HepG2 (cell line): ENCODE results near the gene GRIN3B. TPM values are rescaled to one million over a fixed set of nuclear protein-coding genes. Genes with fewer than 3 reads are reported as not detected.
A peak's percentile ranks its signal among the peaks of the same experiment; 100 is the strongest.

Source experiments
- ARNTL ChIP-seq: sonication (generic); formaldehyde crosslinking; IDR thresholded peaks from 2 replicates; pipeline ENCODE4 v1.4.0; 2020; ENCODE audit warnings: mild to moderate bottlenecking, missing genetic modification reagents
- ATF3 ChIP-seq: sonication (generic); formaldehyde crosslinking; IDR thresholded peaks from 2 replicates; pipeline ENCODE4 v1.4.0; 2020; ENCODE audit warnings: missing genetic modification reagents
- KLF16 ChIP-seq, 2 experiments: sonication (generic) in 1 of 2; formaldehyde crosslinking in 1 of 2; IDR thresholded peaks; 2 replicates each; pipeline versions ENCODE4 v1.6.1 to v1.8.0; 2016 to 2023; ENCODE audit warnings: missing genetic modification reagents in 2 of 2, missing compliant biosample characterization in 1 of 2
- MAX ChIP-seq: IDR thresholded peaks from 2 replicates; pipeline ENCODE4 v1.6.1; 2012; ENCODE audit warnings: inconsistent platforms
- MED1 ChIP-seq: sonication (generic); formaldehyde crosslinking; IDR thresholded peaks from 2 replicates; pipeline ENCODE4 v1.4.0; 2020; ENCODE audit warnings: missing genetic modification reagents
- MLX ChIP-seq: IDR thresholded peaks from 2 replicates; pipeline ENCODE4 v1.6.1; 2016
- MYPOP ChIP-seq: sonication (generic); formaldehyde crosslinking; IDR thresholded peaks from 2 replicates; pipeline ENCODE4 v1.8.1; 2023; ENCODE audit warnings: mild to moderate bottlenecking, moderate library complexity, missing genetic modification reagents
- NAIF1 ChIP-seq: sonication (generic); formaldehyde crosslinking; IDR thresholded peaks from 2 replicates; pipeline ENCODE4 v1.5.0; 2020; ENCODE audit warnings: mild to moderate bottlenecking, missing genetic modification reagents, borderline replicate concordance
- NCOA1 ChIP-seq: sonication (generic); formaldehyde crosslinking; IDR thresholded peaks from 2 replicates; pipeline ENCODE4 v1.9.0; 2021; ENCODE audit warnings: missing genetic modification reagents
- NR2C2 ChIP-seq: sonication (generic); formaldehyde crosslinking; IDR thresholded peaks from 2 replicates; pipeline ENCODE4 v1.4.0; 2020; ENCODE audit warnings: missing genetic modification reagents, mild to moderate bottlenecking, moderate library complexity, borderline replicate concordance
- NR3C1 ChIP-seq: sonication (generic); formaldehyde crosslinking; IDR thresholded peaks from 2 replicates; pipeline ENCODE4 v1.4.0; 2020; ENCODE audit warnings: missing genetic modification reagents
- PAXIP1 ChIP-seq: sonication (generic); formaldehyde crosslinking; conservative IDR thresholded peaks from 2 replicates; pipeline ENCODE4 v1.4.0; 2020; ENCODE audit warnings: mild to moderate bottlenecking, missing genetic modification reagents, moderate library complexity
- PCBP2 ChIP-seq: fragments of 200-400 bp; formaldehyde crosslinking; optimal IDR thresholded peaks from 2 replicates; pipeline ENCODE3; 2018; ENCODE audit warnings: low read length, low read depth; ENCODE audit not compliant: poor library complexity, severe bottlenecking
- POLR2AphosphoS5 ChIP-seq: IDR thresholded peaks from 2 replicates; pipeline ENCODE4 v1.6.1; 2012; ENCODE audit warnings: low read depth, low read length
- RFXAP ChIP-seq: sonication (generic); formaldehyde crosslinking; IDR thresholded peaks from 2 replicates; pipeline ENCODE4 v1.4.0; 2020; ENCODE audit warnings: missing genetic modification reagents, borderline replicate concordance
- SNAPC2 ChIP-seq: sonication (generic); formaldehyde crosslinking; IDR thresholded peaks from 2 replicates; pipeline ENCODE4 v1.8.1; 2022; ENCODE audit warnings: mild to moderate bottlenecking, missing genetic modification reagents
- TFAP4 ChIP-seq: sonication (generic); IDR thresholded peaks from 2 replicates; pipeline ENCODE4 v1.6.1; 2016; ENCODE audit warnings: low read depth, borderline replicate concordance
- ZFP37 ChIP-seq: sonication (generic); formaldehyde crosslinking; IDR thresholded peaks from 2 replicates; pipeline ENCODE4 v1.4.0; 2020; ENCODE audit warnings: missing genetic modification reagents, borderline replicate concordance
- ZNF235 ChIP-seq: sonication (generic); formaldehyde crosslinking; IDR thresholded peaks from 2 replicates; pipeline ENCODE4 v1.8.1; 2023; ENCODE audit warnings: mild to moderate bottlenecking, missing genetic modification reagents, borderline replicate concordance
- ZNF652 ChIP-seq: IDR thresholded peaks from 2 replicates; pipeline ENCODE4 v1.6.1; 2016; ENCODE audit warnings: low read depth, borderline replicate concordance
- polyA plus RNA-seq, 8 experiments: library from polyadenylated mRNA; depleted of rRNA in 3 of 8; stranded (reverse) in 7 of 8; unstranded in 1 of 8; fragments of >200 nt; fragmentation: Illumina TruSeq in 4 of 8; extraction: Trizol in 4 of 8; gene quantifications; 2 replicates each; pipeline versions ENCODE4 v1.2.1 to v1.2.3, GENCODE V29; 2011 to 2016; ENCODE audit warnings: low read depth in 4 of 8, missing spikeins in 1 of 8, mixed read lengths in 1 of 8; ENCODE audit not compliant: insufficient read depth in 1 of 8
- total RNA-seq, 5 experiments: library from RNA; depleted of rRNA; stranded (reverse); fragments of >200 nt; fragmentation: Illumina TruSeq; extraction: Trizol; gene quantifications; 2 replicates each; pipeline ENCODE4 v1.2.3, GENCODE V29; 2016; ENCODE audit warnings: low read depth in 1 of 5

GRIN3B gene
- total and polyA plus RNA-seq, 2 of the 13 experiments (the other 11 are each of a cell fraction or from before 2014, with no cell fraction given), result 0.07 to 0.20 TPM

GRCh38 chr19:1040476-1041271, 40.5 kb downstream of the GRIN3B start (continued):
- TF ChIP-seq PAXIP1 (0 out of 2 replicates have a peak, but pooled peaks have one; percentile 31), NCOA1 (CRISPR knock-in tag) (no peak), NR2C2 (no peak; the same call in 1 of the 2 replicates), NR3C1 (CRISPR knock-in tag) (no peak), MED1 (CRISPR knock-in tag) (0 out of 2 replicates have a peak, but pooled peaks have one; percentile 28), MLX (no peak), NAIF1 (CRISPR knock-in tag) (no peak), ARNTL (CRISPR knock-in tag) (no peak), POLR2AphosphoS5 (no peak), ZNF652 (CRISPR knock-in tag) (peak; percentile 97), SNAPC2 (CRISPR knock-in tag) (no peak), PCBP2 (no peak), MAX (peak; percentile 31; the same call in 1 of the 2 replicates), KLF16 (CRISPR knock-in tag; IDR thresholded peaks at IDR 0.05) (no peak), ATF3 (CRISPR knock-in tag) (no peak), RFXAP (CRISPR knock-in tag) (peak; percentile 36; the same call in 1 of the 2 replicates), MYPOP (CRISPR knock-in tag) (no peak), ZNF235 (CRISPR knock-in tag) (no peak), TFAP4 (peak; percentile 95), ZFP37 (CRISPR knock-in tag) (no peak)
